CD4-positive, alpha-beta T cell treated with Interleukin-4 for 1 hour (primary cell): ENCODE data around the gene EGR1.

Experiments
- DNase-seq, 2 donors: peaks; one replicate each; pipeline ENCODE4 v3.0.0-alpha.2; 2020 to 2022

The EGR1 gene

GRCh38 chr5:138465261-138466124, at the start of gene EGR1:
Gene EGR1 (plus strand): TSS chr5:138465479. CDS start chr5:138465762, 283 bp downstream.
- DNase-seq = peak; percentile 97 to 98

DNA sequence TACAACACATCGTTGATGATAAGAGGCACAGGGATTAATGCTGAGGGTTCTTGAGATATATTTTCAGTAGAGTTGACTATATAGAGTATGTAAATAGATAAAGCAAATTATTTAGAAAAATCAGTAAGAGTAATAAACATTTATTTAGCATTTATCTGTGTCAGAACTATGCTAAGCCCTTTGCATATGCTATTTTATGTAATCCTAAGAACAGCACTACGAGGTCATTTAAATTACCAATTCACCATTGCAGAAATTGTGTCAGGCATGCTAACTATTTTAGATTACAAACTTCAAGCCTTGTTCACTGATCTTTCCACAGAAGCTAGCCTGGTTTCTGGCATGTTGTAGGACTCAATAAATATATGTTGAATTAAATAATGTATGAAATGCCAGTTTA, 46.8 kb upstream of the EGR1 start:
- no peak for DNase-seq

DNA sequence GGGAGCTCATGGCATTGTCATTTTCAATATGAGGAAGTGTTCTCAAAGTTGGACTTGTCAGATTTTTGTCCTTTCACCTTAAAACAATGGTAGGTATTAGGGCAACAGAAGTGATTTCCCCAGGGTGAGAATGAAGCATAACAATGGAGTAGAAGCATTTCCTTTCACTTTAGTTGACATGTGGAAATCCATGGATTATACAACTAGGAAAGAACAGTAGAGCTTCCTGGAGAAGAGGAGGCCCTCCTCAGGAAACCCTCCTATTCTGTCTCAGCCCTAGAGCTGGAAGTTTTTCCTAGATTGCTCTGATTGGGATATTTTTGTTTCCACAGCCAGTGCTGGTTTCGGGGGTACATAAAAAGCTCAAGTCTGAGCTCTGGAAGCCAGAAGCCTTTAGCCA, 40.2 kb upstream of the EGR1 start:
- DNase-seq = no peak

DNA sequence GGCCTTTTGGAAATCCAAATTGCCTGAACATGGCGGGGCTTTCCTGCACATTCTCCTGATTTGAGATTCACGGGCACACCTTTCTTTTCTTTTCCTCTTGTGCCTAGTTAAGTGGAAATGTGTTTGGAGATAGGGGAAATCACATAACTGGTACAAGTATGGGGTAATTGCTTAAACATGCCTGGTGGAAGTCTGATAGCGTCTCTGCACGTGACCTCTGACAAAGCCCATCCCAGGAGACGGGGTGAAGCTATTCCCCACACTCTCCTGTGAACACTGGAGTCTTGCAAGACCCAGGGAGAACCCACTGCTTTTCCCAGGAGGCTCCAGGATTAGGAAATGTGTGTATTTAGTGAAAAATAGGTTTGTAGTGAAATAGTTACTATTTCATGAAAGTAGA, 29.3 kb upstream of the EGR1 start:
- no peak for DNase-seq

- no peak for DNase-seq
Measured at GRCh38 chr5:138438003-138438723, 27.1 kb upstream of the EGR1 start.

DNA sequence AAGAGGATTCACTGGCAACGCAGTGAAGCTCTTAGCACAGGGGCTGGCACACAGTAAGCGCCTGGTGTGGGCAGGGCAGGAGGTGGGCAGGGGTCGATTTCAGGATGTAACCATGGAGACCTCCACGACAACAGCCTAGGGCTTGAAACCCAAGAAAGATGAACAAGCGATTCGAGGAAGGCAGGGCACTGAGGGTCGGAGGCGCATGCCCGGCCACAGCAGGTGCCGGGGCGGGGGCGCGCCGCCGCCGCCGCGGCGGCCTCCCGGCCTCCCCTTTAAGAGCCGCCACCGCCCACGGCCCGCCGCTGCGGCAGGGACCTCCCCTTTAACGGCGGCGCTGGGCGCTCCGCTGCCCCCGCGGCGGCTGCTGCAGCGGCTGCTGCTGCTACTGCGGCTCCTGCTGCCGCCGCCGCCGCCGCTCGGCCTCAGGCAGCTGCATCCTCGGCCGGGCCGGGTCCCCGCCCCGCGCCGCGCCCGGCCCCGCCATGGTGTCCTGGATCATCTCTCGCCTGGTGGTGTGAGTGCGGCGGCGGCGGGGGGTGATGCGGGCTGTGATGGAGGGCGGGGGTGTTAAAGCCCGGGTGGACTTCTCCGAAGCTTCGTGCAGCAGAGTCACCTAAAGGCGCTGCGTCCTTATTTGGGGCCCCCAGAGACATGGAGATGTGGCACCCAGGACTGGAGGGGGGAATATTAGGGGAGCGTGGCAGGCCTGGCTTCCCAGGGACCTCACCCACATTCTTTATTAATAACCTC, 26.4 kb upstream of the EGR1 start, which contains the start of gene REEP2:
TSS of gene REEP2 (plus strand) at position 334 of the 753 bp plus-strand sequence. CDS start at position 486, 152 bp downstream.
- DNase-seq = peak; percentile 45 to 55

- no peak for DNase-seq
Measured at GRCh38 chr5:138439477-138440158, 25.7 kb upstream of the EGR1 start.

DNA sequence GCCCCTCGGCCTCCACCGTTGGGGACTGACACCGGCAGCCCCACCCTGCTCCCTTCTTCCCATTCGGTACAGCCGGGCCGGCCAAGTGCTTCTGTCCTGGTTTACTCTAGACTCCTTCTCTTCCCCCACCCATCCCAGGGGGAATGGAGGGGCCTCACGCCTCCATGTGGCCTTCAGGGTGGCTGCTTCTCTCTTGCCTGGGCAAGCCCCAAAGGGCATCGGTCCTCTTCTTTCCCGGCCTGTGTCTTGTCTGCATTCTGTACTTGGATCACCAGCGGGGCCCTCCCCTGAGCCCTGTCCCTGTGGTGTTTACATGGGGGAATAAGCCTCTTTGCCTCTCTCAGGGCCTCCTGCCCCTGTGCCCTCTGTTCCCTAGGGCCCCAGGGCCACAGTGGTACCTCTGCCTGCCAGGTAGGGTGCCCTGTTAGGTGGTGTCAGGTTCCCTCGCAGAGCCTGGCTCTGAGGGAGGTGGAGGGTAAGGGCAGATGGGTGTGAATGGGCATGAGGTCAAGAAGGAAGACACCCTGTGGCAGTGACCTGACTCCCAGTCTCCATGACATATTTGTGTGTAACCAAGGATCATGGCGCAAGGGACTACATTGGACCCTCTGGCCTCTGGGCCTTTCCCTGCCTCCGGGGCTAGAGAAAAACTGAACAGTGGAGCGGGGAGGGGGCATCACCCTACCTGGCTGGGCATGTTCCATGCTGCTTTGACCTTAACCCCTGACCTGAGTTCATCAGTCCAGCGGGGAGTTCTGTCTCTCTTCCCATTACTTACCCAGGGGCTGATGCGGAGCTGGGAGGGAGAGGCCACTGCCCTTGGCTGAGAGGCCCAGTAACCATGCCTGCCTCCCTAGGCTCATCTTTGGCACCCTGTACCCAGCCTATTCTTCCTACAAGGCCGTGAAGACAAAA, 24.9 kb upstream of the EGR1 start:
- no peak for DNase-seq

- no peak for DNase-seq
Measured at GRCh38 chr5:138441221-138441620, 24.1 kb upstream of the EGR1 start.

DNA sequence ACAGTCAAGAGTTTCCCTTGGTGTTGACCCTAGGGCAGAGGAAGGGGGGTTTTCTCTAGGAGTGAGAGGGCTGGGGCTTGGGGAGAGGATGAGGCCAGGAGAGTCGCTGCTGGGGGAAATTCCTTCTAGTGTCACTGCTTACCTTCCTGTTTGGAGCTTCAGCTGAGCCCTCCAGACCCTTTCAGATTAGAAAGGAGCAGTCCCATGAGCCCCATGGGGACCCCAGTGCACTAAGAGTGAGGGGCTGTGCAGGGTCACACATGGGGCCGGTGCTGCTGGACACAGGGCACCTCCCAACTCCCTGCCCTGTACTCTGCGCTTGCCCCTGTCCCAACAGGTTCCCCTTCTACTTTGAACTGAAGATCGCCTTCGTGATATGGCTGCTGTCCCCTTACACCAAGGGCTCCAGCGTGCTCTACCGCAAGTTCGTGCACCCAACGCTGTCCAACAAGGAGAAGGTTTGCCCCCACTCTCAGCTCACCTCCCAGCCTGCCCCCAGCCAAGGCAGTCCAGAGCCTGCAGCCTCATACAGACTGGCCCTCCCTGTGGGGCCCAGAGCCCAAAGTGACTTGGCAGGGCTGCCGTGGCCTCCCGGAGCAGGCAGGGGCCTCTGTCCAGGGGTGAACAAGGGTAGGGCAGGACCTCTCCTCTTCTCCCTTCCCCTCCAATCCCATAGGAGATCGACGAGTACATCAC, 21.1 kb upstream of the EGR1 start:
- no peak for DNase-seq

DNA sequence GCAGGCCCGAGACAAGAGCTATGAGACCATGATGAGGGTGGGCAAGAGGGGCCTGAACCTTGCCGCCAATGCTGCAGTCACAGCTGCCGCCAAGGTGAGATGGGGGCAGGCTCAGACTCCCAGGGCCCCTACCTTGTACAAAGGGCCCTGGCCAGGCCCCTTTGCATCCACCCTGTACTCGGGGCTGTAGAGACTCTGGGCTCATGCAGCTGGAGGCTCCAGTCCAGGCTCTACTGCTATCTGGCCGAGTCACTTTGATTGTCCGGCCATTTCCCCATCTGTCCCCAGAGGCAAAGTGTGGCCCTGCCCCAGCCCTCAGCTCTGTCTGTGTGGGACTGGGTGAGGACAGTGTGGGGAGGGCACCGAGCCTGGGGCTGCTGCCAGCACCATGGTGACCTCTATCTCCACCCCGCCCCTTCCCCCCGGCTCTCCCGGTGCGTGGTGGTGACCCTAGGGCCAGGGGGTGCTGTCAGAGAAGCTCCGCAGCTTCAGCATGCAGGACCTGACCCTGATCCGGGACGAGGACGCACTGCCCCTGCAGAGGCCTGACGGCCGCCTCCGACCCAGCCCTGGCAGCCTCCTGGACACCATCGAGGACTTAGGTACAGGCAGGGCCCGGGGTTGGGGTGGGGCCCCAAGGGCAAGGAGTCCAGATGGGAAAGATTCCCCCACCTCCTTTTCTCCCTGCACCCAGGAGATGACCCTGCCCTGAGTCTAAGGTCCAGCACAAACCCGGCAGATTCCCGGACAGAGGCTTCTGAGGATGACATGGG, 20.3 kb upstream of the EGR1 start:
- DNase-seq = no peak

DNA sequence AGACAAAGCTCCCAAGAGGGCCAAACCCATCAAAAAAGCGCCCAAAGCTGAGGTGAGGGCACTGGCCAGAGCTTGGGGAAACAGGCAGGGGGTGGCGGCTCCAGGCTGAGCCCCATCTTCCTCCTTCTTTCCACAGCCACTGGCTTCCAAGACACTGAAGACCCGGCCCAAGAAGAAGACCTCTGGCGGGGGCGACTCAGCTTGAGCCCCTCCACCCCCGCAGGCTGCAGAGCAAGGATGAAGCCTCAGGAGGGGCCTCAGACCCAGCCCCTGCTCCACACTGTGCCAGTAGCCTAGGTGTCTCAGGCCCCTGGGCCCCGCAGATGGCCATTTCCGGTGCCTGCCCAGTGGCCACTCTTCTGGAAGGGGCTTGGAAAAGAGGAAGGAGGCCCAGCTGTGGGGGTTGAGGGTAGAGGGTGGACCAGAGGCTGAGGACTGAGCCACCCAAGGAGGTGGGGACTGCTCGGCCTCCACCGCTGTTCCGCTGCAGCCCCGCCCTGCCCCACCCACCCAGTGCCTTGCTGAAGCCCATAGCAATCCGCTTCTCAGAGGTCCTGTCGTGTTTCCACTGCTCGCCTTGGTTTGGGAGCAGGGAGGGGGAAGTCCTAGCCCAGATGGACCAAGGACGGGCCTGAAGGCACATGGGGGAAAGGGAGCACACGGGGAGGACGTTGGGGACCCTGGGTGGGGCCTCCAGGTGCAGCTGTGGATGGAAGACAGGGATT, 19.6 kb upstream of the EGR1 start:
- no peak for DNase-seq

GRCh38 chr5:138448070-138448469, 17.2 kb upstream of the EGR1 start:
- no peak for DNase-seq

- DNase-seq = no peak
Measured at GRCh38 chr5:138448481-138449398, 16.5 kb upstream of the EGR1 start.

DNA sequence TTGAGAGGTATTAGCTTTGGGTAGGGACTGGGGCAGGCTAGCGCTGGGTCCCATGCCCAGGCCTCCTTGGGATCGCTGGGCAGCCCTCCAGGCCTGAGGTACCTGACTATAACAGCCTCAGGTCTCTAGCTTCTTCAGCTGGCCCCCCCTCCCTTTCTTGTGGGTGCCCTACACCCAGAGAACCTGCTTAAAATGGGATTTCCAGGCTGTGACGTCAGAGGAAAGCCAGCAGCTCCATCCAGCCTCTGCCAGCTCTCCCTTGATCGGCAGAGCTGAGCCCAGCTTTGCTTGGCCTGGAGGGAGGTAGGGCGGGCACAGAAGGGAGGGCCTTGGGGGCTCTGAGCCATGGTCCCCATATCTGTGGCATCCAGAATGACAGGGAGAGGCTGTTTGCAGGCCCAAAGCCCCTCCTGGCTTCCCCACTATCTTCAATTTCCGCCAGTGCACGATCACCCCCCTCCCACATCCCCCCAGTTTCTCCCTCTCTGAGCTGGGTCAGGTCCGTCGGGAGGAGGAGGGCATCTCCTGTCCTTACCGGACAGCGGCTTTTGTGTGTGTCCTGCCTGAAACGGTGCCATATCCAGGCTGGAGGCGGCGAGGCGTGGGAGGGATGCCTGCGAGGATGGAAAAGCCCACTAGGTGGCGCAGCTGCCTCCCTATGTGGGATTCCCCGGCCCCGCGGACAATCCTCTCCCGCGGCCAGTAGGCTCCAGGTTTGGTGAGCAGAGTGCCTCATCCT, 15.6 kb upstream of the EGR1 start:
- peak; percentile 74 to 77 for DNase-seq

GRCh38 chr5:138450971-138451370, 14.3 kb upstream of the EGR1 start:
- DNase-seq = no peak

GRCh38 chr5:138452720-138453119, 12.6 kb upstream of the EGR1 start:
- no peak for DNase-seq

DNA sequence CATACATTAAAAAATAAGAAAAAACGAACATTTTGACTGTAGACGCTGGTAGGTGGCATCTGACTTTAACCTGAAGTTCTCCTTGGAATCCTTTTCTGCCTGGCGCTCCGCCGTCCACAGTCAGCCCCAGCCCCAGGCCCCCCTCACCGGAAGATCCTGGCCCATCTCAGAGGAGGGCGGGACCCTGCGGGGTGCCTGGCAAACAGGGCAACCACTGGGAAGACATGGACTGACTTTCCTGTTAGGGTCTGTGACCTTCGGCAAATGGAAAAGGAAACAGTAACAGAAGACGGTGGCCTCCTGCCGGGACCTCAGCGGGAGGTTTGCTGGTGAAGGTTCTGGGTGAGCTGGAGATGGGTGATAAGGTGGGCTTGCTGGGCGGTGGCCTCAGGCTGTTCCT, 11.7 kb upstream of the EGR1 start:
- no peak for DNase-seq
